ENCODE results near the gene KRTAP4-16.
"Not testable (repeated sequence)": the region's sequence is repeated elsewhere in the genome, so short reads cannot be mapped to it uniquely, and the experiment has no call there.

Gene KRTAP4-16

DNA sequence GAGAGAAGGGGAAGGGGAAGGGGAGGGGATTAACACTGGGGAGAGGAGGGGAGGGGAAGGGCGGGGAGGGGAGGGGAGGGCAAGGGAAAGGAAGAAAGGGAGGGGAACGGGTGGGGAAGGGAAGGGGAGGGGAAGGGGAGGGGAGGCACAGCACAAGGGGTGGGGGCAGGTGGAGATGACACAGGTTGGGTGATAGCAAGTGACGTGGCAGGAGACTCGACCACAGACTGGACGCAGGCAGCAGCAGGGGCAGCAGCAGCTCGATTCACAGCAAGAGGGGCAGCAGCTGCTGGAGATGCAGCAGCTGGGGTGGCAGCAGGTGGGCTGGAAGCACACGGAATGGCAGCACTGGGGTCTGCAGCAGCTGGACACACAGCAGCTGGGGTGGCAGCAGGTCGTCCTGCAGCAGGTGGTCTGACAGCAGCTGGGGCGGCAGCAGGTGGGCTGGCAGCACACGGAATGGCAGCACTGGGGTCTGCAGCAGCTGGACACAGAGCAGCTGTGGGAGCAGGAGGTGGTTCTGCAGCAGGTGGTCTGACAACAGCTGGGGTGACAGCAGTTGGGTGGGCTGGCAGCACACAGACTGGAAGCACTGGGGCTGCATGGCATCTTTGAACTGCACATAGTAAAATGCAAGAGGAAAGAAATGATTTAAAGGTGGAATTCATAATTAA is at the start of gene KRTAP4-16:
Gene KRTAP4-16 (minus strand): TSS at position 624 of the 674 bp plus-strand sequence. CDS start 0 bp downstream, at position 624.
- no peak for DNase-seq

GRCh38 chr17:41151525-41151924 is 49.5 kb upstream of the KRTAP4-16 start:
- no peak for DNase-seq

DNA sequence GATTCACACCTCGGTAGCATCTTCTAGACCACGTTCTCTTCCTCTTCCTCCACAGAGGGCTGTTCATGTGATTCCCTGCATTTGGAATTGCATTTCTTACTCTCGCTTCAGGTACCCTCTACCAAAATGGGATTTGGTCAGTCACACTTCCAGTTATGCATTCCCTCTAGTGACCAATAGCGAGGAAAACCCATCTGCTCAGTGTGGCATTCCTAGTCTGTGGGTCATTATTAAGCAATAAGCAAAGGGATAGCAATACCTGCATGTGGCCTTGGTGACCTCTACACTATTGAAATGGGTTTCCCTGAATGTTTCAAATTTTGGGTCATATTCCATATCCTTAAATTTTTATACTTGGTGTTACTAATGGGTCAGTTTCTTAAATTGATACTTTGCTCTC is 48.0 kb upstream of the KRTAP4-16 start:
- no peak for DNase-seq

DNA sequence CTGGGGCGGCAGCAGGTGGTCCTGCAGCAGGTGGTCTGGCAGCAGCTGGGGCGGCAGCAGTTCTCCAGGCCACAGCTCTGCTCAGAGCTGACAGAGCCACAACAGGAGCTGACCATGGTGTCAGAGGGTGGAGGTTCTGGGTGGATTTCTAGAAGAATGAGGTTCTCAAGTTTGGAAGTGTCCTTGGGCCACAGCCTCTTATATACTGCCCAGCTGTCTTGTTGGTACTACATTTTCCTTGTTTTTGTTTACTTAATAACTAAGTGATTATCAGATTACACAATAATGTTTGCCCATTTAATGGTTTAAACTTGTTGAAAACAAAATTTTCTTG is 47.6 kb upstream of the KRTAP4-16 start, which contains the start of gene KRTAP4-5:
Gene KRTAP4-5 (minus strand): TSS at position 174 of the 334 bp plus-strand sequence. CDS start 58 bp downstream, at position 116.
- DNase-seq, result no peak

- DNase-seq, result not testable (repeated sequence)
Observed at GRCh38 chr17:41148971-41149651, 47.1 kb upstream of the KRTAP4-16 start.

- DNase-seq, result no peak
Observed at GRCh38 chr17:41147531-41148204, 45.7 kb upstream of the KRTAP4-16 start.

DNA sequence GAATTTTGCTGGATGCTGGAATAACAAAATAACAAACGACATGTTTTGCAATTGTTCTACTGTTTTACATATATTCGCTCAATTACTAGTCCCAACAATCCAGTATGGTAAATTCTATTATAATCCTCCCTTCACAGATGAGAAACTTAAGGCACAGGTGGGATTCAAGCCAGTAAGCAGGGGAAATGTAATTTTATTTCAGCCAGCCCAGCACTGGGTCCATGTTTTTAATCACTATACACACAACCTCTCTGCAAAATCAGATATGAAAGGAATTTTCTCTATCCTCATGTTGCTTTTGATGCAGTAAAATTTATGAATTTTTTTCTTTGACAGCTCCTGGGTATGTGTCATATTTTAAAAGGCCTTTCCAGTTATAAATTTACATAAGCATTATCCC is 43.3 kb upstream of the KRTAP4-16 start:
- no peak for DNase-seq

GRCh38 chr17:41144846-41145245 is 42.8 kb upstream of the KRTAP4-16 start:
- DNase-seq, result no peak

DNA sequence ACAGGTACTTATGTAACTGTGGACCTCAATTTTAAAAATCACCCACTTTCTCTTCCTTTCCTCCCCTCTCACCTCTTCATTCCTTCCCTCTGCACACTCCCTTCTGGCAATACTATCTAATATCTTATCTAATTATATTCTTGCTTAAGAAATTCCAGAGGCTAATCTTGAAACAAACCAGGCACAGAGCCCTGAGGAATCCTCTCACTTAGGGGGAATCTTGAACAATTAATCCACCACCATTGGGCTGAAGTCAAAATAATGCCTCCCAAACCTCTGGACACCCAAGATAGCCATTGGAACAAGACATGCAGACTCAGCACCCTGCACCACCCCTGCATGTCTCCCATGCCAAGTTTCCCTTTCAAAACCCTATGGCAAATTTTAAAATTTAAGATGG is 39.4 kb upstream of the KRTAP4-16 start:
- no peak for DNase-seq

DNA sequence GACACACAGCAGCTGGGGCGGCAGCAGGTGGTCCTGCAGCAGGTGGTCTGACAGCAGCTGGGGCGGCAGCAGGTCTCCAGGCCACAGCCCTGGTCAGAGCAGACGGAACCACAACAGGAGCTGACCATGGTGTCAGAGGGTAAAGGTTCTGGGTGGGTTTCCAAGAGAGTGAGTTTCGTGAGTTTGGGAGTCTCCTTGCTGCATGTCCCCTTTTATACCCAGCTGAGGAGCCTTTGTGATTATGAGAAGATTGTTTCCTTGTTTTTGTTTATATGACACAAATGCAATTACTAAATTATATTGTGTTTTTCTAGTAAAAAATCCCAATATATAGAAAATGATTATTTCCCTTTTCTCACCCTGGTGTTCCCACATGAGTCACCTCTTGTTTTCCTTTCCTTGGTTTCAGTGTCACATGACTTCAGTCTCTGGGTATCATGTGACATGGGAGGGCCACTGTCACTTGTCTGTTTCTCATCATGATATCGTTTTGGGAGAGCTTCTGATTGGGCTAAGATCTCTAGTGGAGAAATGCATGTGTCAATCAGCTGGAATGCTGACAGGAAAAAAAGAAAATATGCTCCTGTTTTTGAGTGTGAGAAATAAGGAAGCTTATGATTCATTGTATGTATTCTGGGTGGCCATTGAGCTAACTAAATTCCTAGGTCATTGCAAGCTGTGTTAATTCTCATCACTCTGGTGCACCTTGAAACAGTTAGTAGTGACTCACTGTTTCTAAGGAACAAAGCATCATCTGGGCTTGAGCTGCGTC is 38.5 kb upstream of the KRTAP4-16 start, which contains the start of gene KRTAP4-6:
Gene KRTAP4-6 (minus strand): TSS at position 185 of the 772 bp plus-strand sequence. CDS start 57 bp downstream, at position 128.
- no peak for DNase-seq

DNA sequence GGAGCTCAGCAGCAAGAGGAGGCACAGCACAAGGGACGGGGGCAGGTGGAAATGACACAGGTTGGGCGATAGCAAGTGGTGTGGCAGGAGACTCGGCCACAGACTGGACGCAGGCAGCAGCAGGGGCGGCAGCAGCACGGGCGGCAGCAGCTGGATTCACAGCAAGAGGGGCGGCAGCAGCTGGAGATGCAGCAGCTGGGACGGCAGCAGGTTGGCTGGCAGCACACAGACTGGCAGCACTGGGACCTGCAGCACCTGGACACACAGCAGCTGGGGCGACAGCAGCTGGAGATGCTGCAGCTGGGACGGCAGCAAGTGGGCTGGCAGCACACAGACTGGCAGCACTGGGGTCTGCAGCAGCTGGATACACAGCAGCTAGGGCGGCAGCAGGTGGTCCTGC is 37.9 kb upstream of the KRTAP4-16 start:
- not testable (repeated sequence) for DNase-seq

DNA sequence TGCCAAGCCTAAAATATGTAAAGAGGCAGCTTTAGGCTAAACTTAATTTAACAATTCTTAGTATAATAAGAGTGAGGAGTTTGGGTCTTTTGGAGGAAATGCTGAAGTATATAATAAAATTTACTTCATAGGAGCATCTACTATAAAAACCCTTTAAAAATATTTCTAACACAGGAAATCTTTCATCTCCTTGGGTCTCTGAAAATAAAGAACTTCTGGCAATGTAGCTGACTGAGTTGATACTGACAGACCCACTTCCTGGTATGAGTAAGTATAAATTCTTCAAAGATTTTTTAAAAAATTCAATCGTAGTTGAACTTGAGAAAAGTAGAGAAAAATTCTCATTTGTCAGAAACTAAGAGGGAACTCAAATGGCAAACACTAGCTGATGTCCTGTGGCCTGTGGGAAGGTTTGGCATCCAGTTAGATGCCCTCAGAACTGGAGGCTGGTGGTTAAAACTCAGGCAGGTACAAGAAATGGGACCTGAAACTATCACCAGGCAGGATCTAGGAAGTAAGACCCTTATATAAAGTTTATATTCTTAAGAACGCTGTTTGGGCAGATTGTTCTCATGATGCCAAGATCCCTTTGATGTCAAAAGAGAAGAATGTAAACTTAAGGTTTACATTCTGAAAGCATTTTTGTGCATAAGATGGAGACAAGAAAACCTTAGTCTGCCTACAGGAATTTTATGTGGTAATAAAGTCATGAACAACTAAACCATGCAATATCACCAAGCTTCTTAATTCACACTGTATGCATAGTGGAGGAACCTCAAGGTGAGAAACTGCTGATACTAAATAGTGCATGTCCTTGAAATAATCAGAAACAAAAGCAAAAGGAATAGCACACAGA is 32.1 kb upstream of the KRTAP4-16 start:
- DNase-seq, result no peak

GRCh38 chr17:41131979-41132378 is 30.0 kb upstream of the KRTAP4-16 start:
- no peak for DNase-seq

DNA sequence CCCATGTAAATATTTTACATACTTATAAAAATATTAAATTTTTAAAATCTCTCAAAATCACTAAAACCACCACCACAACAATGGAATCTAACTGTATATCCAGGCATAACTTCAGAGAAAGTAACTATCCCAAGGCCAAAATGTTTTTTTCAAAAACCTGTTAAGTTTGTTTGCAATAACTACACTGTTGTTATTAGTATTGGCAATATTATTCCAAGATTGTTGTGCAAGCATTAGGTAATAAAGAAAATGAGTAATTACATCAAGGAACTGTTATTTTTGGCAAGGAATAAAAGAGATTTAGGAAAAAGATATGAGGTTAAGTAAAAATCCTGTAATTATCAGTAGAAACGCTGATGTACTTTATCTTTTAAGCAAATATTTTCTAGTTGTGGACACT is 25.4 kb upstream of the KRTAP4-16 start:
- no peak for DNase-seq

DNA sequence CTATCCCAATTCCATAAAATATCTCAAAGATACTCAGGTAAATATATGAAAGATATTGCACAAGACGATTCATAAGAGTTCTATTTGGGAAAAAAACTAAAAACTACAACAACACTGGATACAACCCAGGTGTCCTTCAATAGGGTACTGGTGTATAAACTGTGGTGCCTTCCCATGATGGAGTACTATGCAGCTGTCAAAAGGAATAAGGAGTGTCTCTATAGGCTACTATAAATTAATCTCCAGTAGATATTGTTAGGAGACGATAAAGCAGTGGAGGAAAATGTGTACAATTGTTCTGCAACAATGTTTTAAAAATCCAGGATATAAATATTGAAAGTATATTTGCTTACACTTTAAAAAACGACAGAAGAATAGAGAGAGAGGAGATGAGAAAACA is 24.4 kb upstream of the KRTAP4-16 start:
- no peak for DNase-seq

DNA sequence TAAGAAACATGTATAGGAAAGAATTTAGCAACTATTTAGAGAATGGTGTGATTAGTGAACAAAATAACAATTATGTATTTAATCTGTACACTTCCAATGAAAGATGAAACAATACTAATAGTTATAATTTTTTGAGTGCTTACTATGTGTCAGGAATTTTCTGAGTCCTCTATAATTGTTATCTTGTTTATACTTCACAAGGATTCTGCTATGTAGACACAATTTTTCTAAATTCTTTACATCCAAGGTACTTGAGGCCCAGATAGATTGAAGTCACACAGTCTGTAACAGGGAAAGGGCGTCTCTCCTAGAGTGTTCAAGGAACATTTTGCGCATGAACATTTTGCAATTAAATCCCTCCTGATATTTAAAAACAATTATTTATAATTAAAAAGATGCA is 23.1 kb upstream of the KRTAP4-16 start:
- no peak for DNase-seq

- not testable (repeated sequence) for DNase-seq
Observed at GRCh38 chr17:41123991-41124371, 22.0 kb upstream of the KRTAP4-16 start, which contains the start of gene KRTAP4-12. Gene KRTAP4-12, minus strand, starts transcription at chr17:41124182. Its CDS starts 60 bp downstream, at chr17:41124122.

DNA sequence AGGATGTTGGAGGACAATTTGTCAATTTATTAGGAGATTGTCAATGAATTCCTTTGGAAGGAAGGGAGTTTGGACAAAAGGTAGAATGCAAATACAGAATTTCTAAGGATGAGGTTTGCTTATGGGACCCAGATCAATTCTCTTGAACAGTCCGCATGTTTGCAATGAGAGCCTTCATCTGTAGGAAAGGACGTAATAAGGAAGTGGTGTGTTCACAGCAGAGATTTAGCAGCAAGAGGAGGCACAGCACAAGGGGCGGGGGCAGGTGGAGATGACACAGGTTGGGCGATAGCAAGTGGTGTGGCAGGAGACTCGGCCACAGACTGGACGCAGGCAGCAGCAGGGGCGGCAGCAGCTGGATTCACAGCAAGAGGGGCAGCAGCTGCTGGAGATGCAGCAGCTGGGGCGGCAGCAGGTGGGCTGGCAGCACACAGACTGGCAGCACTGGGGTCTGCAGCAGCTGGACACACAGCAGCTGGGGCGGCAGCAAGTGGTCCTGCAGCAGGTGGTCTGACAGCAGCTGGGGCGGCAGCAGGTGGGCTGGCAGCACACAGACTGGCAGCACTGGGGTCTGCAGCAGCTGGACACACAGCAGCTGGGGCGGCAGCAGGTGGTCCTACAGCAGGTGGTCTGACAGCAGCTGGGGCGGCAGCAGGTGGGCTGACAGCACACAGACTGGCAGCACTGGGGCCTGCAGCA is 21.4 kb upstream of the KRTAP4-16 start:
- DNase-seq, result not testable (repeated sequence)

GRCh38 chr17:41121742-41122141 is 19.7 kb upstream of the KRTAP4-16 start:
- no peak for DNase-seq

DNA sequence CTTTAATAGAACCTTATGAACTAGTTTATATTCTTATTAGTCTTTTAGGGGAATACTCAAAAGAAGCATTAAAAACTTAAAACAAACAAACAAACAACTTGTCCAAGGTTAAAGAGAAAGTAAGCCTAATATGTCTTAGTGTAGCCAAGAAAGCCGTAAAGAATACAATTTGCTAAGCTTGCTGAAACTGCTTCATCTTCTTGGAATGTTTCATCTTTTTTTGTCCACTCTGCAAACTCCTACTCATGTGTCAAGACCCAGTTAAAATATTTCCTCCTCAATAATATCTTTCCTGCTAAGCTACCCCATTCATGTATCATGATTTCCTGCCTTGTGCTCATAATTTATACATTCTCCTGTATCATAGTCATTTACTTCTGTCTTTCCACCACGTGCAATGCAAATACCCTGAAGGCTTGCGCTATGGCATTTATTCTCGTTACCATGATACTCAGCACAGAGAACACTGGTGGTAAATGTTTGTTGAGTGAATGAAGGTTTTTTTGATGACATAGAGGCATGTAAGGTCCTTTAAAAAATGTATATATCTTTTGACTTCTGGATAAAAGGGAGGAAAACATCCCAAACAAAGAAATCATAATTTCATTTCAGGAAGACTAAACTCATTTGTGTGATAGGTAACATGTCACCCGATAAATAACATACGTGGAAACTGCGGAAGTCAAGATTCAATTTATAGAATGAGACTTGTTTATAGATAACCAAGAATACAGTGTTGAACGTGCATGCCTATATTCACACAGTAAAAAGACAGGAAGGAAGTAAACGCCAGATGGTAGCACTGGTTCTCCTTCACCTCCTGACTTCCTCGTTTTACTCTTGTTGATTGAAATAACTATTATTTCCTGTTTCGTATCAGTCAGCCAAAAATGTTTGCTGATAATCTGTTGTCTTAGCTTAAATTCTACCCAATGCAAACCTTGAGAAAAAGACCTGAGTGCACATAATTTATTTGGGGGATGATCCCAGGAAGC is 18.0 kb upstream of the KRTAP4-16 start:
- DNase-seq, result not testable (repeated sequence)

All from SIG-M5 (cell line).